GM08714 (cell line): ENCODE data around the gene TMEM185B.
A peak's percentile ranks its signal among the peaks of the same experiment; 100 is the strongest.
"Not testable (repeated sequence)": the region's sequence is repeated elsewhere in the genome, so short reads cannot be mapped to it uniquely, and the experiment has no call there.

Experiments used
- H3K4me3 ChIP-seq: fragments of 200-500 bp; sonication (Bioruptor generic); 2 replicates; pipeline ENCODE4 v1.5.1; 2014; ENCODE audit warnings: mild to moderate bottlenecking, low read length, inconsistent platforms
- ZNF274 ChIP-seq: IDR thresholded peaks from 2 replicates; pipeline ENCODE4 v1.6.1; 2012; ENCODE audit warnings: mild to moderate bottlenecking, low read depth, low read length

Gene TMEM185B

DNA sequence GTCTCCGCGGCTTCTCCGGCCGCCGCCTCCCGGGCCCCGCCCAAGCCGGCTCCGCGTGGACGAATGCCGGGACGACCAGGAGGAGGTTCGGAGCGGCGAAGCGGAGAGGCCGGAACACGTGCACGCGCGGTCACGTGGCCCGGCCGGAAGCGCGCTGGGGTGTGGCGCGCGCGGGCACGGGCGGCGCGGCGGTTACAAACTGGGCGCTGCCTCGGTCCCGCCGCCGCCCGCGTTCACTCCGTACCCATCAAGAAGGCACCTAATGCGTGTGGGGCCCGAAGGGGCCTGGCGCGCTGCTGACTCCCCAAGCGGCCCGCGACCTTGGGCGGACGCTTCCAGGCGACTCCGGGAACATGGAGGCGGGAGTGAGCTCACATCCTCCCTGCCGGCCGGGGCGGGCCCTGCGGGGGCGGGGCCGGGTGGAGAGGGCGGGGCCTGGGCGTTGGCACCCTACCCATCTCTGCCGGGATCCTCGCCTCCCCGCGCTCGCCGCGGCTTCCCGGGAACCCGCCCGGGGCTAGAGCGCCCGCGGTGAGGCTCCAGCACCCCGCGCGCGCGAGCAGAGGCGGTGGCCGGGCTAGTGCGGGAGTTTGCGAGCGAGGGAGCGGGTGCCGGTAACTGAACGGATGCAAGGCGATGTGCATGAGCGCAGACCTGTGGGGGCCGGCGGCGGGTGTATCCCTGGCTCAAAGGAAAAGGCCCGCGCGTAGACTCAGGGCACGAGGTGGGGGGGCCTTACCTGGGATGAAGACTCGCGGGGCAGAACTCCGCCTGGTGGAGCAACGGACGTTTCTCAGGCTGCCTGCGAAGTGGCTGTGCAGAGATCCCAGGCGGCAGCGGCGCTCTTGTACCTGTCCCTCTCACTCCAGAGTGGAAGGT is at the start of gene TMEM185B:
TMEM185B (minus strand) TSS at position 367 of the 879 bp plus-strand sequence. CDS start 424 bp downstream, outside the sequence.
- no peak for TF ChIP-seq ZNF274
- H3K4me3 ChIP-seq = peak within 1 kb of the TSS; percentile 58; the same call in 1 of the 2 replicates

DNA sequence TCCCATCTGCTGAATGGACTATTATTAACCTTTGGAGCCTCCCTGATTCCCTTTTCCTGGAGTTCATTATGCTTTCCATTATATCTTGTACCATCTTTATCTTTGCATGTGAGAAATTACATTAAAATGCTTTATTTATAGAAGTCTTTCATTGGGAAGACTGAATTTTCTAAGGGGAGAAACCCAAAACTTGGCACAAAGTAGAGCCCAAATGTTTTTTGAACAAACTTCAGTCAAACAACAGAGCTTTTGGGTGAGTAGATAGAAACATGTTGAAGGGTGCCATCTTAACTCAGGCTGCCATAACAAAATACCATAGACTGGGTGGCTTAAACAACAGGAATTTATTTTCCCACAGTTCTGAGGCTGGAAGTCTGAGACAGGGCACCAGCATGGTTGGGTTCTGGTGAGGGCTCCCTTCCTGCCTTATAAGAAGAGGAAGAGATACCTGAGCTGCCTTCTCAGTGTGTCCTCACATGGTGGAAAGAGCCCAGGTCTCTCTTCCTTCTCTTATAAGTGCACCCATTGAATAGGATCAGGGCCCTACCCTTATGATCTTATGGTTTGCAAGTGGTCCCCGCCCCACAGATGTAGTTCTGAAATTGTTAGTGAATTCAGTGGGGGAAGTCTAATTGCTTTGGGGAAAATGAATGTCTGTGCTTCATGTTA is 48.6 kb upstream of the TMEM185B start:
- TF ChIP-seq ZNF274 = no peak
- no peak overlapping the region for H3K4me3 ChIP-seq

DNA sequence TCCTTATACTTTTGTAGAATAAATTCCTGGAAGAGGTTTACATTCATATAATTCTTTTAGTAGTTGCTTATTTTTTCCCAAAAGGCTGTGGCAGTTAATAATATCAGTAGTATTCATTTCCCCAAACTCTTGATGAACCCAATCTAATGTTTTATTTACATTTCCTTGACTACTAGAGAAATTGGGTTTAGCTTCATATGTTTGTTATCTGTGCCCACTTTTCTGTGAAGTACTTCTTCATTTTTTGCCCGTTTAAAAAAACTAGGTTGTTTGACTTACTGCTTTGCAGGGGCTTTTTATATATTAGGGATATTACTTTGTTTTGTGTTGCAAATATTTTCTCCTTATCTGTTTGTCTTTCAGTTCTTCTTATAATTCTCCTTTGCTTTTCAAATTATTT is 46.6 kb upstream of the TMEM185B start:
- H3K4me3 ChIP-seq = no peak overlapping the region
- TF ChIP-seq ZNF274 = no peak

DNA sequence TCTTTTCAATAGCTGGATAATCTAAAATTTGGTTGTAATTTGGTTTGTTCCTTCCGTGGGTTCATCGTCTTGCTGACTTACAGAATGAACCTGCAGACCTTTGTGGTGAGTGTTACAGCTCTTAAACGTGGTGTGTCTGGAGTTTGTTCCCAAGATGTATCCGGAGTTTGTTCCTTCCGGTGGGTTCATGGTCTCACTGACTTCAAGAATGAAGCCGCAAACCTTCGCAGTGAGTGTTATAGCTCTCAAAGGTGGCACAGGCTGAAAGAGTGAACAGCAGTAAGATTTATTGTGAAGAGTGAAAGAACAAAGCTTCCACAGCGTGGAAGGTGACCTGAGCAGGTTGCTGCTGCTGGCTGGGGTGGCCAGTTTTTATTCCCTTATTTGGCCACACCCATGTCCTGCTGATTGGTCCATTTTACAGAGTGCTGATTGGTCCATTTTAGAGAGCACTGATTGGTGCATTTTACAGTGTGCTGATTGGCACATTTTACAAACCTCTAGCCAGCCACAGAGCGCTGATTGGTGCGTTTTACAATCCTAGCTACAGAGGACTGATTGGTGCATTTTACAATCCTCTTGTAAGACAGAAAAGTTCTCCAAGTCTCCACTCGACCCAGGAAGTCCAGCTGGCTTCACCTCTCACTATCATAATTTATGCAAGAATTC is 46.0 kb upstream of the TMEM185B start:
- TF ChIP-seq ZNF274 = no peak
- no peak overlapping the region for H3K4me3 ChIP-seq

DNA sequence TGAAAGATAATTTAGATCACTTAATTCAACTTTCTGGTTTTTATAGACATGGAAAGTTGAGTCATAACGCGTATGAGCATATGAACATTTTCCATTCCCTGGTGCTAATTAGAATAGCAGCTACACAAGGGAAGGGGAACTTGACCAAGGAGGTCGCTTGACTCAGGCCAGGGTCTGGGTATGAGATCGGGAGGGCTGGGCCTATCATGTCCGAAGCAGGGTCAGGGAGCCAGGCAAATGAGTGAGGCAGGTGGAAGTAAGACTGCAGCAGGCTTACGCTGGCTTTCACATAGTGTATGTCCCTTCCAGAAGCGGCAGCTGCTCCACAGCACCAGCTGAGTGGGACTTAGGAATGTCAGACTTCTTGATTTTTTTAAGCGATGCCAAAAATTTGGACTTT is 44.1 kb upstream of the TMEM185B start:
- TF ChIP-seq ZNF274 = no peak
- H3K4me3 ChIP-seq = no peak overlapping the region

DNA sequence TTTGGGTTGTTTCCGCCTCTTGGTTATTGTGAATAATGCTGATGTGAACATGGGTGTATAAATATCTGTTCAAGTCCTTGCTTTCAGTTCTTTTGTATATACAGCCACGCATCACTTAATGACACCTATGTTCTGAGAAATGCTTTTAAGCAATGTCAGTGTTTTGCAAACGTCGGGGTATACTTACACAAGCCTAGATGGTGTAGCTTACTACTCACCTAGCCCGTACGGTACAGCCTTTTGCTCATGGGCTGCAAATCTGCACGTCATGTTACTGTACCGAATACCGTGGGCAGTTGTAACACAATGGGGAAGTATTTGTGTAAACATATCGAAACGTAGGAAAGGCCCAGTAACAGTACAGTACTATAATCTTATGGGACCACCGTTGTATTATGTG is 41.8 kb upstream of the TMEM185B start:
- no peak for TF ChIP-seq ZNF274
- no peak overlapping the region for H3K4me3 ChIP-seq

DNA sequence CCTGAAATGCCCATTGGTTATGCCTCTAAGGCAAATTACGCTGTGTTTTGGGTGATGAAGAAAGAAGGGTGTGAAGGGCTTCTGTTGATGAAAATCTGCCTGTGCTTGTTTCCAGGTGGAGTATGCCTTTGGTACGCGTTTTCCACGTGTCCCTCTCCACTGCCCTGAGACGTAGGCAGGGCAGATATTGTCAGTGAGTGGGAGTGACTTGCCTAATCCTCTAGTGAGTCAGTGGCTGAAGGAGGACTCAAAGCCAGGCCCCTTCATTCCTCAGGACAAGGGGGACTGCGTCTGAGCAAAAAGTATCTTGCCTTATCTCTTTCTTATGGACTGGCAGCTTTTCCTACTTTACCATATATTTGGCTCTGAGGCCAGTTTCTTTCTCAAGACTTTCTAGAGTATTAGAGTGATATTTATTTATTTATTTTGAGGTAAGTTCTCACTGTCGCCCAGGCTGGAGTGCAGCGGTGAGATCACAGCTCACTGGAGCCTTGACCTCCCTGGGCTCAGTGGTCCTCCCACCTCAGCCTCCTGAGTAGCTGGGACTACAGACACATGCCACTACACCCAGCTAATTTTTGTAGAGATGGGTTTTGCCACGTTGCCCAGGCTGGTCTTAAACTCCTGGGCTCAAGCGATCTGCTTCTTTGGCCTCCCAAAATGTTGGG is 39.7 kb upstream of the TMEM185B start:
- no peak for TF ChIP-seq ZNF274
- no peak overlapping the region for H3K4me3 ChIP-seq

DNA sequence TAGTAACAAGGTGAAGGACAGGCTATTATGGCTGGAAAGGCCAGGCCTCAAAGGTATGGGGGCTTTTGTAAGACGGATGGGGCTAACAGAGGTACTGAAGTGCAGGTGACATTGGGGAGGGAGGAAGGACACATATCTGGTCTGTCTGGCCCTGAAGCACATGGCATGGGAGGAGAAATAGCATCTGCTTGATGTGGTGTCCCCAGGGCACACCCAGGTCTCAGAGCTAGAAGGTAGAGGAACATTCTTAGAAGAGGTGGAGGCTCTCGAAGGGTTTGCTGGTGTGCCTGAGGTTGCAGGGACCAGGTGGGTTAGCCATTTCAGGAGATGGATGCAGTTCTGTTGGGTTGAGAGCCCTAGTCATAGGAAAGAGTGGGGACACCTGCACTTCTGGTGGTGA is 39.0 kb upstream of the TMEM185B start:
- H3K4me3 ChIP-seq = no peak overlapping the region
- no peak for TF ChIP-seq ZNF274

DNA sequence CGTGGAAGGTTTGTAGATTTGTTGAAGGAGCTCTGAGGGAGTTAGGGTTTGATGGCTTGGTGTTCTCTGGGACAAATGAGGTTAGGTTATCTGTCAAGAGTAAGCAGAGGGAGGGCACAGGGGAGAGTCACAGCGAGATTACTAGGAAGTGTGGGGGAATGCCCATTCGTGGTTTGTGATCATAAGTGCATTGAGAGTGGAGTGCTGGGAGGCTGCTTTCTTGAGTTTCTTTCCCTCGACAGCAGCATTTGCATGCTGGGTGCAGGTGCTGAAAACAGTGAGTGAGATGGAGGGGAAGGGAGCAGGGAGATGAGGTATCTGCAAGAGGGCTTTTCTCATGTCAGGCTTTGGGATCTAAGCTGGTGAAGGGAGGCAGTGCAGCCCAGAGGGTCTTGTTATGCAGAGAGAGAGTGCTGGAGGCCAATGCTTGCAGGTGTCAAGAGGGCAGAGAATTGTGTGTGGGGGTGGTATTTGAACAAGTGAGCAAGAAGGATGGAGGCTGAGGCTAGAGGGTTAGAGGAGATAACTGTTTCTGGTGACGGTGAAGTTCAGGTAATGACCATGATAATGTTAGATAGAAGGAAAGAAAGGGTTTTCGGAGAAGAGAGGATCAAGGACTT is 38.3 kb upstream of the TMEM185B start:
- no peak for TF ChIP-seq ZNF274
- no peak overlapping the region for H3K4me3 ChIP-seq

DNA sequence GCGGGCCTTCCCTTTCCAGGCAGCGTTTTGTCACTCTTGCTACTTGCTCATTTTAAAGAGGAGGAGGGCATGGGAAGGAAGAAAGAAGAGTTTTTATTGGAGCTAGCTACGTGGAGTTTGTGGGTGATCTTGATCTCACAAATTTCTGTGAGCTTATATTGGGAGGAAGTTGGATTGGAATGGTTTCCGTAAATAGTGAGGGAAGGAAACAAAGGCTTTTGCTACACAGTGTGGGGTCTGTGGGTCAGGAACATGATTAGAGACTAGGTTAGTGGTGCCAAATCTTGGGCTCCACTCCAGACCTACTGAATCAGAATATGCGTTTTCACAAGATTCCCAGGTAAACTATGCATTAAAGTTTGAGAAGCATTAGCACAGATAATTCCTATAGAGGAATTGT is 37.5 kb upstream of the TMEM185B start:
- TF ChIP-seq ZNF274 = no peak
- H3K4me3 ChIP-seq = no peak overlapping the region

DNA sequence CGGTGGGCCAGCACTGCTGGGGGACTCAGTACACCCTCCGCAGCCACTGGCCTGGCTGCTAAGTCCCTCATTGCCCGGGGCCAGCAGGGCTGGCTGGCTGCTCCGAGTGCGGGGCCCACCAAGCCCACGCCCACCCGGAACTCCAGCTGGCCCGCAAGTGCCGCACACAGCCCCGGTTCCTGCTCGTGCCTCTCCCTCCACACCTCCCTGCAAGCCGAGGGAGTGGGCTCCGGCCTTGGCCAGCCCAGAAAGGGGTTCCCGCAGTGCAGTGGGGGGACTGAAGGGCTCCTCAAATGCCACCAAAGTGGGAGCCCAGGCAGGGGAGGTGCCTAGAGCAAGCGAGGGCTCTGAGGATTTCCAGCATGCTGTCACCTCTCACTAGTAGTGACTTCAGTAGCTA is 36.7 kb upstream of the TMEM185B start:
- H3K4me3 ChIP-seq = not testable (repeated sequence)

DNA sequence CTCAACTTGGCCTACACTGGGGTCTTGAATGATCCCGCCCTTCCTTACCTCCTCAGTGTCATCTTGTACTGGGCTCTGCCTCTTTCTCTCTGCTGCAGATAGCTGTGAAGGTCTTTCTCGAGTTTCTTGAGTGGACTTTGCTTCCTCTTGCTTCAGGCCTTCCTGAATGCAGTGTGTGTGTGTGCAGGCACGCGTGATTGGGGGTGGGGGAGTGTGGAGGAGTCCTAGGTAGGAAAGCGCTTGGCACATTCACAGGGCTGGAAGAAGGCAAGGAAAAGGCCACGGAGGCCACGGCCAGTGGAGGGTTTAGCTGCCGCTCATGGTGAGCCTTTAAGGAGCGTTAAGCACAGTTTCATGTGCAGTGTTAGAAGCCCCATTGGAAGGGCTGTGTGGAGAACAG is 35.0 kb upstream of the TMEM185B start:
- no peak overlapping the region for H3K4me3 ChIP-seq
- no peak for TF ChIP-seq ZNF274

DNA sequence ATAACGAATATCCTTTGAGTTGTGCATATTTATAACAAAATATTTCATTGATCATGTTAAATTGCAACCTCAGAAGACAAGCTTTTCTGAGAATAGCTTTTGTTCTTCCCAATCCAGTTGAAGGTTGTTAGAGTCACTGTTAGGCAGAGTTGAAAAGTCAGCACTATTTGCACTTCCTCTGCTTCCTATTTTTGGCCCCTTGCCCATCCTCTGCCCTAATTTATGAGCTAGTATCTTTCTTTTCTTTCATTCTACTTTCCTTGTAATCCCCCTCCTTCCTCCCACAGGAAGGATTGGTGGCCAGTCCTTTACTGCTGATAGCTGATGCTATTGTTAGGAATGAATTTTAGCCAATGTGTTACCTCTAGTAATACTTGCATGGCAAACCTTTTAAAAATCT is 34.3 kb upstream of the TMEM185B start:
- TF ChIP-seq ZNF274 = no peak
- H3K4me3 ChIP-seq = no peak overlapping the region

DNA sequence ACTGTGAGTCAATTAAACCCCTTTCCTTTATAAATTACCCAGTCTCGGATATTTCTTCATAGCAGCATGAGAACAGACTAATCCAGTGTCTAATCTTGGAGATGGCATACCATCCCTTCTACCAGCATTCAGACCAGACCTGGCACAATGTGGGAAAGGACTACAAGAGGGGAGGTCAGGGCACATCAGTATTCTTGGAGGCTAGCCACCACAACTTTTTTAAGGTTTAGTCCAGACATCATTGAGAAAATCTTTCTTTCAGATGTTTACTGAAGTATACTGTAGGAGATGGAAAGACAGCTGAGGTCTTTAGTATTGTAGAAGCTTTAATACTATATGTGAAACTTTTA is 33.4 kb upstream of the TMEM185B start:
- no peak overlapping the region for H3K4me3 ChIP-seq
- no peak for TF ChIP-seq ZNF274
